ENCODE results near the gene ELAVL2.

DNA sequence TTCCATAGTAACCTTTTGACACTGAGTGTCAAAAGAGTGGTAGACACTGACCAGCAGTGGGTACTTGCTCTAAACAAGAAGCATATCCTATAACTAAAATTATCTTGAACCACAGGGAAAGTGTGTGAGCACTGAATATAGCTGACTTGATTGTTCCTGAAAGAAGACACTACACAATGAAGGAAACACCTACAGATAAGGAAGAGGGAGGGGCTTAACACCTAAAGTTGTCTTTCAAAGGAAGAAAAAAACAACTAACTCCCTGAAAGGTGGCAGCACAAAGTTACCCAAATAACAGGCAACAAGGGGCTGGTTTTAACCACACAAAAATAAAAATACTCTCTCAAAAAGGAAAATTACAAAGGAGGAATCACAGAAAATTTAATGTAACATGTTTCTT lies 6.6 kb downstream of the ELAVL2 start:
- no peak for TF ChIP-seq EP300 (IDR thresholded peaks at IDR 0.05)
- TF ChIP-seq, protein P1, sequence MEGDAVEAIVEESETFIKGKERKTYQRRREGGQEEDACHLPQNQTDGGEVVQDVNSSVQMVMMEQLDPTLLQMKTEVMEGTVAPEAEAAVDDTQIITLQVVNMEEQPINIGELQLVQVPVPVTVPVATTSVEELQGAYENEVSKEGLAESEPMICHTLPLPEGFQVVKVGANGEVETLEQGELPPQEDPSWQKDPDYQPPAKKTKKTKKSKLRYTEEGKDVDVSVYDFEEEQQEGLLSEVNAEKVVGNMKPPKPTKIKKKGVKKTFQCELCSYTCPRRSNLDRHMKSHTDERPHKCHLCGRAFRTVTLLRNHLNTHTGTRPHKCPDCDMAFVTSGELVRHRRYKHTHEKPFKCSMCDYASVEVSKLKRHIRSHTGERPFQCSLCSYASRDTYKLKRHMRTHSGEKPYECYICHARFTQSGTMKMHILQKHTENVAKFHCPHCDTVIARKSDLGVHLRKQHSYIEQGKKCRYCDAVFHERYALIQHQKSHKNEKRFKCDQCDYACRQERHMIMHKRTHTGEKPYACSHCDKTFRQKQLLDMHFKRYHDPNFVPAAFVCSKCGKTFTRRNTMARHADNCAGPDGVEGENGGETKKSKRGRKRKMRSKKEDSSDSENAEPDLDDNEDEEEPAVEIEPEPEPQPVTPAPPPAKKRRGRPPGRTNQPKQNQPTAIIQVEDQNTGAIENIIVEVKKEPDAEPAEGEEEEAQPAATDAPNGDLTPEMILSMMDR (IDR thresholded peaks at IDR 0.05), result no peak
